GM04503 (cell line): ENCODE data around the gene RFLNA.
A peak's percentile ranks its signal among the peaks of the same experiment; 100 is the strongest.

Experiments used
- DNase-seq: peaks from one replicate; pipeline ENCODE4 v3.0.0-alpha.2; 2012; ENCODE audit warnings: low read depth

RFLNA gene

DNA sequence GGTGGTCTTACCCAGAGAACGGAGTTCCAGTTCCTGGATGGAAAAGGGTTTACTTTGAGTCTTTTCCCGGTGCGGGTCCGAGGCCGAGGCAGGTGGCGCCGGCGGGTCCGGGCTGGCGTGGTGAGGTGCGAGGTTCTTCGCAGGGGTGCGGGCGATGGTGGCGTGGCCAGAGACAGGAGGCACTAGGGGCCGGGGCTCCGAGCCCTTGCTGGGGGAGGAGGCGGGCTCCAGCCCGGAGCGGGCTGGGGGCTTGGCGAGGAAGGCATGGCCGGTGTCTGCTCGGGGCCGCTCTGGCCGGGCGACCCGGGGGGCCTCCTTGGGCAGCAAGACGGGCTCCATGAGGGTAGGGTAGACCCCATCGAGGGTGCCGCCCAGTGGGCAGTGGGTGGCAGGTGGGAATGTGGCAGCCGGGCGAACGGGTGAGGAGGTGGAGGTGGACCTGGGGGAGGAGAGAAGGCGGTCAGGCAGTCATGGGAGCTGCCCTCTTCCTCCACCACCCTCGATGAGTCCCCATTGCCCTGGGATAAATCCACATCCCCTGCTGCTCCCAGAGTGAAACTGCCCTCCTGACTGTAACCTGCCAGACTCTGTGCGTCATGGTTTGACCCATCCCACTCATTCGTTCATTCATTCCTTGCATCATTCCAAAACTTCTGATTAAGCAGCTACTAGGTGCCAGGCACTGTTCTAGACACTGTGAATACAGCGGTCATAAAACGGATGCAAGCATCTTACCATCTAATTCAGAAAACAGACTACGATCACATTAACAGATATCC, 42.0 kb downstream of the RFLNA start:
- DNase-seq = no peak

DNA sequence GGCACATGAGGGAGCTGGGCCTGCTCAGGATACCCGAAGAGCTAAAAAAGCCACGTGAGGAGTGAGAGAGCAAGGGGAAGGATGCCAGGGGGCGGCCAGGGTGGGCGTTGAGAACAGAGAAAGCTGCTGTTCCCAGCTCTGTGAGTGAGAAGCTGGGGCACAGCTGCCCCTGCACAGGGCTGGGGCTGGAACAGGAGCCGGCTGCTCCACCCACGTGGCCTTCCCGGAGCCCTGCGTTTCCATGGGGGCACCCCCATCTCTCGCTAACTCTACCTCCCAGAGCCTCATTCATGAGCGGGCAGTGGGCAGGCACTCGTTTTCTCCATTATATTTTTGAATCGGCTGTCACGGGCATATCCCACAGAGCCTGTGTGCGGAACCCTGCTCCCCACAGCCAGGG, 42.7 kb downstream of the RFLNA start:
- DNase-seq = no peak

- no peak for DNase-seq
Measured at GRCh38 chr12:124338448-124338847, 43.6 kb downstream of the RFLNA start.

DNA sequence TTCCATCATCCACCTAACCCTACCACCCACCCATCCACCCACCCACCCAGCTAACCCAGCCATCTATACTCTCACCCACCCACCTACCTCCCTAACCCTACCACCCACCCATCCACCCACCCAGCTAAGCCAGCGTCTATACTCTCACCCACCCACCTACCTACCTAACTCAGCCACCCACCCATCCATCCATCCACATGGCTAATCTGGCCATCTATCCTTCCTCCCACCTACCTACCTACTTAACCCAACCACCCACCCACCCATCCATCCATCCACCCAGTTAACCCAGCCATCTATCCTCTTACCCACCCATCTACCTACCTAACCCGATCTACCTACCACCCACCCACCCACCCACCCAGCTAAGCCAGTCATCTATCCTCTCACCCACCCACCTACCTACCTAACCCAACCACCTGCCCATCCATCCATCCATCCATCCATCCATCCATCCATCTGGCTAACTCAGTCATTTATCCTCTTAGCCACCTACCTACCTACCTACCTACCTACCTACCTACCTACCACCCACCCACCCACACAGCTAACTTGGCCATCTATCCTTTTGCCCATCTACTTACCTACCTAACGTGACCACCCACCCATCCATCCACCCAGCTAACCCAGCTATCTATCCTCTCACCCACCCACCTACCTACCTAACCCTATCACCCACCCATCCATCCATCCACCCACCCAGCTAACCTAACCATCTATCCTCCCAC, 44.1 kb downstream of the RFLNA start:
- no peak for DNase-seq

DNA sequence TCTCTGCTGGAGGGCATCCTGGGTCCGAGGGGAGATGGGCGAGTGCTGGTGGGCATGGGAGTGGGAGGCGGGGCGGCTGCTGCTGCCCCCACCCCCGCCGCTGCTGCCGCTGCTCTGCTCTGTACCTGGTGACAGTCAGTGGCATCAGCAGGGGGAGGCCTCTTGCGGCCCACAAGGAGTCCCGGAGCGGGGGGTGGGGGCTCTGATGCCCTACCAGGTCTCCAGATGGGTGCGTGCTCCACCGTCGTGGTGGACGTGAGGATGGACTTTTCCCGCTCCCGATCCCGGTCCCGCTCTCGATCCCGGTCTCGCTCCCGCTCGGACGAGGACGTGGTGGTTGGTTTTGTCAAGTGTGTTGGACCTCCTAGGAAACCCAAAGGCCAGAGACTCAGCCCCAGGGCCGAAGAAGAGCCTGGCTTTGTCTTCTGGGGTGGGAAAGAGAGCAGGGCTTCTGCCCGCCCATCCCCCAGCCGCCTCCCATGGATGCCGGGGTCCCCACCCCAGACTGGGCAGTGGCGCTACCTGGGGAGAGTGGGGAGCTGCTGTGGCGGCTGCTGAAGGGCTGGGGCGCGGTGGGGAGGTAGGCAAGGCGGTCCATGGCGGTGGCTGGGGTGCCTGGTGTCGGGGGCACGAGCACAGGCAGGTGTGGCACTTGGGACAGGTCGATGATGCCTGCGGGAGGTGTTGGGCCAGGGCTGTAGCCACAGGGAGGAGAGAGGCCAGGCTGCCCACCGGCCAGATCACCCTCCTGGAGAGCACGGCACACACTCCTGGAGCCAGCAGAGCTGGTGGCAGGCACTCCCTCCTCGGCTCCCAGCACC, 45.4 kb downstream of the RFLNA start:
- DNase-seq = no peak

GRCh38 chr12:124341645-124342069, 46.8 kb downstream of the RFLNA start:
- no peak for DNase-seq

DNA sequence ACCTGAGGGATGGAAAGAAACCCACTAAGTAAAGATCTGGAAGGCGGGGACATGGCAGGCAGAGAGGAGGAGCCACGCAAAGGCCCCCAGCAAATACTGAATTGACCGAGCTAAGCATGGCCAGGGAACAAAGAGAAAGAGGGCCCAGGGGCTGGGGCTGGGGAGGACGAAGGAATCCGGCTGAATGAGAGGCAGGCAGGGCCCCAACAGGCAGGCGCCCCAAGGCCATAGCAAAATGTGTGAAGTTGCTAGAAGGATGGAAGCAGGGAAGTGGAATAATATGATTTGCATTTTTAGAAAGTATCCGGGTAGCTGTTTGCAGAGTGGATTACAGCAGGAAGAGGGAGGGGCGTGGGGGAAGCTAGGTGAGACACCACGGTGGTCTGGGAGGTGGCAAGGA, 49.1 kb downstream of the RFLNA start:
- no peak for DNase-seq

- DNase-seq = no peak
Measured at GRCh38 chr12:124344526-124344925, 49.6 kb downstream of the RFLNA start.

- DNase-seq = no peak
Measured at GRCh38 chr12:124345795-124346194, 50.9 kb downstream of the RFLNA start.

DNA sequence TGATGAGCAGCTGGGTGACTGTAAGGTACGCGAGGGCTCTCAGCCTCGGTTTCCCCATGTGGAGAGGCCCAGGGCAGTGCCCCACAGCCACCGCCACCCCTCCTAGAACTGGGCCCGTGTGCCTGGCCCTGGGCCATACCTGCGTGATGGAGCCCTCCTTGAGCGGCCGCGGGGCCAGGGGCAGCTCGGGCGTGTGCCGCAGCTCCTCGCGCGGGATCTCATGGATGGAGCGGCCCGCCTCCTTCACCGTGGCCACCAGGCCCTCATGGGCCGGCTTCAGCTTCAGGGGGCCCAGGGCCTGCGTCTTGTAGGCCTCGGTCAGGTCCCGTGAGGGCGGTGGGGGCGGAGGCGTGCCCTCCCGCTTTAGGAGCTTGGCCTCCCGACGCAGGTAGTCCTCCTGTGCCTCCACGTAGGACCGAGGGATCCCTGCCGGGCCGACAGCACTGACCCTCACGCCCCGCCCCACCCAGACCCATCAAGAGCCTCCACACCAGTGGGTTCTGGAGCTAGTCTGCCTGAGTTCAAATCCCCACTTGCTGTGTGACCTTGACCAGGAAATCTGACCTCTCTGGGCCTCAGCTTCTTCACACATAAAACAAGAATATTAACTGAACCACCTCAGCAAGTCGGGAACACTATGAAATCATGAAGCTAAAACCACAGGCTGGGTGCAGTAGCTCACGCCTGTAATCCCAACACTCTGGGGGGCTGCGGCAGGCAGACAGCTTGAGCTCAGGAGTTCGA, 51.7 kb downstream of the RFLNA start:
- no peak for DNase-seq

- DNase-seq = no peak
Measured at GRCh38 chr12:124347335-124347734, 52.4 kb downstream of the RFLNA start.

DNA sequence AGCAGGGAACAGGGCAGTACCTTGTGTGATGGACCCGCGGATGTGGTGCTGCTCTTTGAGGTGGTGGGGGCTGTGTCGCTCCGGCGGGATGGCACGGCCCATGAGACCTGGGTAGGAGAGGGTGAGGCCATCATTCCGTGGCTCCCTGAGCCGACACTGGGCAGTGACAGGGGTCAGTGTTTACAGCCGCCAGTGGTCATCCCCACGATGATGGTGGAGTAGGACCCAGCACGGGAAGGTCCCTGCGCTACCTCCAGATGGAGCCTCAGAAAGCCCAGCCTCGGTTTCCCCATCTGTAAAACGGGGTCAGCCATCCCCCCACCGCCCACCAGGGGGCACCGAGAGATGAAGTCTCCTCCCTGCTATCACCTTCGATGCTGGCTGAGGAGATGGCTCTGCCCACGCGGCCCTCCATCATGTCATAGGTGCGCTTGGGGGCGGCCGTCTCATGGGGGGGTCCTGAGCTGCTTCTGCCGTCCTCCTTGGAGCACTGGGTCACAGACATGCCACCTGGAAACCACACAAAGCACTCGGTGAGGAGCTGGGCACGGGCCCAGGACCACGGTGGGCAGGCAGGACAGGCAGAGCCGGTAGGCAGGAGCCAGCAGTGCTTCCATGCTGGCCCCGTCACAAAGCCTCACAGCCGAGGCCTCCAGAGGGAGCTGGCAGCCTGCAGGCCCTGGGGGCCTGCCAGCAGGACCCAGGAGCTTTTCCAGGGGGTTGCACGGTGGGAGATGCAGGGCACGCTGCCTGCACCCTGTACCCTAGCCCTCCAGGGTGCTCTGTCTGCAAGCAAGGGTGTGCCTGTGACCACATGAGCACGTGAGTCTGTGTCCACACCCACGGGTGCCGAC, 53.1 kb downstream of the RFLNA start:
- DNase-seq = no peak

DNA sequence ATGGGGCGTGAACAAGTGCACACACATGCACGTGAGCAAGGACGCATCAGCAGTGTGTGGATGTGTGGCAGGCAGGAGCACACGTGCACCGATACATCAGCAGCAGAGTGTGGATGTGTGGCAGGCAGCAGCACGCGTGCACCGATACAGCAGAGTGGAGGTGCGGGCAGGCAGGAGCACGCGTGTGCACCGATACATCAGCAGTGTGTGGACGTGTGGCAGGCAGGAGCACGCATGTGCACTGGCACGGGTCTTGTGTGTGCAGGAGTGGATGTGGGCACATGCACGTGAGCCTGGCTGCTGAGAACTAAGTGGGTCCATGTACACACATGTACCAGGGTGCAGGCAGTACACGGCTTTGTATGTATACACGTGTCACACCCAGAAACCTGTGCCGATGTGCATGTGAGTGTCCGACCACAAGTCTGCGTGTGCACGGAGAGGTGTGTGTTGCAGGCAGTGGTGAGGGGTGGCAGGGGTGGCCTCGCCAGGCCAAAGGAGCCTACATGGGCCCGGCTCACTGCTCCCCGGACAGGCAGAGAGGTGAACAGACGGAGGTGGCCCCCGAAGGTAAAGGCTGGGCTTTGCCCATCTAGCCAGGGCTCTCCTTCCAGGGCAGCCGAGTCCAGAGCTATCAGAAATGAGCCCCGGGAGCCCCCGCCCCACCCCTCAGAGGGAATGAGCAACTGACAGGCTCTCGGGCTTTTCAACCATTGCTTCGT, 53.9 kb downstream of the RFLNA start:
- DNase-seq = no peak

GRCh38 chr12:124350491-124350890, 55.6 kb downstream of the RFLNA start:
- no peak for DNase-seq

GRCh38 chr12:124351422-124351821, 56.5 kb downstream of the RFLNA start:
- no peak for DNase-seq

- DNase-seq = no peak
Measured at GRCh38 chr12:124352257-124352656, 57.4 kb downstream of the RFLNA start.

DNA sequence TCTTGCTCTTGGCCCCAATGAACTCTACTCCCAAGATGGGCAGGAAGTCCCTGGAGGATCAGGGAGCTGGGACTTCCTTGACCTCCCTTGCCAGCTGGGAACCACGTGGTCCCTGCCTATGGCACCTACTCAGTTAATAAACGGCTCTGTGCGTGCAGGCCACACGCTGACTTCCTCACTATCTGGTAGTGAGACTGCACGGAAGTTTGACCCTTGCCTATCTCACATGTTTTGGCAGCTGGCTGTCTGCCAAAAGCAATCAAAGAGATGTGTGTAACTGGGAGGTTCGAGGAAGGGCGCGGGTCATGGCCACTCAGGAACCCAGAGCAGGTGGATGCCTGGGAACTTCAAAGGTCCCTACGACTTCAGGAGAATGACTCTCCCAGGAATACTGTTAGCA, 57.9 kb downstream of the RFLNA start:
- DNase-seq = peak; percentile 22

DNA sequence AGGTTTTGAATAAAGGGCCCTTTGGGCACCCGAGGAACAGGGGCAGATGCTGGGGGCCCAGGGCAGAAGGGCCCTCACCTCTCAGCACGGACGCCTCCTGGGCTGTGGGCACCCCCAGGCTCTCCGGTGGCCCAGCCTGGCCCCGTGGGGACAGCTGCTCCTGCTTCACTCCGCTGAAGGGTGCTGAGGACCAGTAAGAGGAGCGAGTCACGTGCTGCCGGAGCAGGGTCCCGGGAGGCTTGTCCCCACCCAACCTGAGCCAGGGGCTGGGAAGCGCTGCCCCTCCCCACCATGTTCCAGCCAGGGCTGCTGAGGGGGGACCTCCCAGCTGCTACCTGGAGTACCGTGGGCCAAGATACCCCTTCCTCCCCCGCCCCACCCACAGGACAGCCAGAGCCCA, 59.5 kb downstream of the RFLNA start:
- DNase-seq = no peak

DNA sequence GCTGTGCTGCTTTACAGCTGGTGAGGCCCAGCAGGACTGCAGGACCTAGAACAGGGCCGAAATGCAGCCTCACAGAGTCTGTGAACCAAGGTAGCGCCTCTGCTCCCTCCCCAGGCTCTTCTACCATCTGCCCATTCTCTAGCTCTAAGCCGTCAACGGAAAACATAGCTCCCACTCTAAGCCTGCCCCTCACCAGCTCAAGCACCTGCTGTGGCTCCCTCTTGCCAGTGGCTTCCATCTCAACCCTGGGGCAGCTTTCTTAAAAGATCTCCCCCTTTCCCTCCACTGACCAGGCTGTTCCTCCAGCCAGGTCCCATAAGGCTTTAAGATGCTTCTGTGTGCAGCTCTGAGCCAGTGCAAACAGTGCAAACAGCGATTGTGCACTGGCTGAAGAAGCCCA, 61.3 kb downstream of the RFLNA start:
- no peak for DNase-seq

- no peak for DNase-seq
Measured at GRCh38 chr12:124357616-124358015, 62.7 kb downstream of the RFLNA start.
